ENCODE data around the gene OR7A17. TPM values are rescaled to one million over a fixed set of nuclear protein-coding genes. Genes with fewer than 3 reads are reported as not detected.

OR7A17 gene
- not detected in 5 replicates for total RNA-seq (2022; extraction: Qiagen RNA extraction; ENCODE audit: low read depth)

GRCh38 chr19:14886032-14886431, at the start of gene OR7A17:
Gene OR7A17 (minus strand): TSS chr19:14886132. CDS start chr19:14881355, 4,777 bp downstream.

GRCh38 chr19:14848822-14849221, 37.1 kb downstream of the OR7A17 start, which contains the start of gene OR7A10:
Gene OR7A10 (minus strand): TSS chr19:14848922. CDS start chr19:14841877, 7,045 bp downstream.

GRCh38 chr19:14835011-14835410, 50.9 kb downstream of the OR7A17 start, which contains the start of the genes OR7A5 and OR7C1:
Gene OR7A5 (minus strand): TSS chr19:14835185. CDS start chr19:14828241, 6,944 bp downstream.
Gene OR7C1 (minus strand): TSS chr19:14835185. CDS start chr19:14800136, 35,049 bp downstream.

Other genes starting within 250 kb of the OR7A17 start
- gene ADGRE3, start 211.3 kb downstream of the OR7A17 start, total RNA-seq (2022; extraction: Qiagen RNA extraction; ENCODE audit: low read depth) = not detected in 5 replicates
- gene ZNF333, start 196.1 kb downstream of the OR7A17 start, total RNA-seq (2022; extraction: Qiagen RNA extraction; ENCODE audit: low read depth) = 2.0 to 3.7 TPM (median 3.2 TPM) in 5 replicates
- 0.42 to 0.76 TPM (median 0.59 TPM) in 5 replicates for gene ADGRE2, start 107.6 kb downstream of the OR7A17 start, total RNA-seq (2022; extraction: Qiagen RNA extraction; ENCODE audit: low read depth)
- not detected in 5 replicates for gene OR7A5, start 50.9 kb downstream of the OR7A17 start, total RNA-seq (2022; extraction: Qiagen RNA extraction; ENCODE audit: low read depth)
- gene OR7C1, start 50.9 kb downstream of the OR7A17 start, total RNA-seq (2022; extraction: Qiagen RNA extraction; ENCODE audit: low read depth) = not detected in 5 replicates
- gene OR7A10, start 37.2 kb downstream of the OR7A17 start, total RNA-seq (2022; extraction: Qiagen RNA extraction; ENCODE audit: low read depth) = not detected in 5 replicates
- gene OR7C2, start 55.4 kb upstream of the OR7A17 start, total RNA-seq (2022; extraction: Qiagen RNA extraction; ENCODE audit: low read depth) = not detected in 5 replicates
- not detected in 5 replicates for gene SLC1A6, start 93.7 kb upstream of the OR7A17 start, total RNA-seq (2022; extraction: Qiagen RNA extraction; ENCODE audit: low read depth)
- not detected in 5 replicates for gene CASP14, start 163.3 kb upstream of the OR7A17 start, total RNA-seq (2022; extraction: Qiagen RNA extraction; ENCODE audit: low read depth)
- not detected in 5 replicates for gene OR1I1, start 196.1 kb upstream of the OR7A17 start, total RNA-seq (2022; extraction: Qiagen RNA extraction; ENCODE audit: low read depth)
- 13.7 to 16.3 TPM (median 14.5 TPM) in 5 replicates for gene SYDE1, start 221.3 kb upstream of the OR7A17 start, total RNA-seq (2022; extraction: Qiagen RNA extraction; ENCODE audit: low read depth)